Vagina (tissue), 2 donors: ENCODE measurements around the gene LSM4. TPM values are rescaled to one million over a fixed set of nuclear protein-coding genes. Genes with fewer than 3 reads are reported as not detected.
A peak's percentile ranks its signal among the peaks of the same experiment; 100 is the strongest.

ENCODE experiments used
- DNase-seq, 2 donors: peaks; one replicate each; pipeline ENCODE4 v3.0.0-alpha.2; 2017; ENCODE audit errors: extremely low spot score in 2 of 2
- H3K27ac ChIP-seq: fragments of 200-600 bp; sonication (generic); one replicate; pipeline ENCODE4 v1.5.1; 2019
- H3K27me3 ChIP-seq: fragments of 200-600 bp; sonication (generic); one replicate; pipeline ENCODE4 v1.5.1; 2019
- H3K36me3 ChIP-seq, 2 donors: fragments of 200-600 bp; sonication (generic); one replicate each; pipeline ENCODE4 v1.5.1; 2017 to 2019
- H3K4me1 ChIP-seq: fragments of 200-600 bp; sonication (generic); one replicate; pipeline ENCODE4 v1.5.1; 2019
- H3K4me3 ChIP-seq, 2 donors: fragments of 200-600 bp; sonication (generic); 1 replicate in 1 of 2; 2 replicates in 1 of 2; pipeline ENCODE4 v1.5.1; 2016 to 2019
- H3K9me3 ChIP-seq: fragments of 200-600 bp; sonication (generic); one replicate; pipeline ENCODE4 v1.5.1; 2019
- CTCF ChIP-seq, 3 experiments: fragments of 450-650 bp in 2 of 3; fragments of 200-600 bp in 1 of 3; sonication (generic) in 1 of 3; IDR thresholded peaks; one replicate each; pipeline ENCODE4 v1.5.1; 2017 to 2019; ENCODE audit warnings: antibody characterized with exemption in 3 of 3, mild to moderate bottlenecking in 2 of 3, moderate library complexity in 2 of 3
- POLR2A ChIP-seq, 2 donors: fragments of 450-650 bp; IDR thresholded peaks; one replicate each; pipeline ENCODE4 v1.6.1; 2017; ENCODE audit warnings: antibody characterized with exemption in 2 of 2, mild to moderate bottlenecking in 2 of 2, moderate library complexity in 2 of 2
- POLR2AphosphoS5 ChIP-seq, 2 donors: sonication (generic); formaldehyde crosslinking; IDR thresholded peaks; one replicate each; pipeline ENCODE4 v1.9.0; 2017; ENCODE audit warnings: antibody characterized with exemption in 2 of 2, mild to moderate bottlenecking in 2 of 2, low read depth in 1 of 2; ENCODE audit not compliant: insufficient read depth in 1 of 2
- intact Hi-C: fragments of 100-400 bp; cut with DNase I; formaldehyde crosslinking; loops from one replicate; pipeline ENCODE4 v1.15.1; 2023
- total RNA-seq: library from RNA; depleted of rRNA; stranded (reverse); fragments of >200 nt; gene quantifications from one replicate; pipeline ENCODE4 v1.2.3, GENCODE V29; 2016

LSM4 gene
- total RNA-seq, 1 donor from 2014 or later: 54.3 TPM

- intact Hi-C loops: no loop called here
- DNase-seq: no peak
- peak overlapping the region; percentile 33 for H3K27ac ChIP-seq
Measured at GRCh38 chr19:18297308-18297707, 25.6 kb downstream of the LSM4 start.

DNA sequence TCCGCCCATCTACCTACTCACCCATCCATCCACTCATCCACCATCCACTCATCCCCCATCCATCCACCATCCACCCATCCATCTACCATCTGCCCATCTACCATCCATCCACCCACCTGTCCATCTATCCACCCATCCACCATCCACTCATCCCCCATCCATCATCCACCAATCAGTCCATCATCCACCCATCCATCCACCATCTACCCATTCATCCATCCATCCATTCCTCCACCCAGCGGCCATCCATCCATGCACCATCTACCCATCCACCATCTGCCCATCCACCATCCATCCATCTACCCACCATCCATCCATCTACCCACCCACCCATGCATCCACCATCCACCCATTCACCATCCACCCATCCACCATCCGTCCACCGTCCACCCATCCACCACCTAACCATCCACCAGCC lies 27.8 kb downstream of the LSM4 start:
- intact Hi-C loops: no loop called here
- TF ChIP-seq POLR2A (IDR thresholded peaks at IDR 0.05) (no peak), POLR2AphosphoS5 (IDR thresholded peaks at IDR 0.05; ENCODE audit: insufficient read depth in 1 of 2, low read depth in 1 of 2) (no peak), CTCF (IDR thresholded peaks at IDR 0.05) (no peak)
- H3K27me3 ChIP-seq: no peaks in the 10 kb centered on the region
- H3K4me3 ChIP-seq: no peak overlapping the region
- H3K9me3 ChIP-seq: no peaks in the 10 kb centered on the region
- peaks cover 30% of the 10 kb centered on the region for H3K4me1 ChIP-seq
- no peaks in the 10 kb centered on the region for H3K36me3 ChIP-seq
- peak overlapping the region; percentile 99 for H3K27ac ChIP-seq
- no peak for DNase-seq

More at GRCh38 chr19:18297308-18297707, 25.6 kb downstream of the LSM4 start:
- Histone ChIP-seq H3K4me3 (no peak overlapping the region), H3K9me3 (no peaks in the 10 kb centered on the region), H3K36me3 (no peaks in the 10 kb centered on the region), H3K4me1 (peaks cover 31% of the 10 kb centered on the region), H3K27me3 (no peaks in the 10 kb centered on the region)
- TF ChIP-seq POLR2A (IDR thresholded peaks at IDR 0.05) (no peak), POLR2AphosphoS5 (IDR thresholded peaks at IDR 0.05; ENCODE audit: insufficient read depth in 1 of 2, low read depth in 1 of 2) (no peak), CTCF (IDR thresholded peaks at IDR 0.05) (no peak)

DNA sequence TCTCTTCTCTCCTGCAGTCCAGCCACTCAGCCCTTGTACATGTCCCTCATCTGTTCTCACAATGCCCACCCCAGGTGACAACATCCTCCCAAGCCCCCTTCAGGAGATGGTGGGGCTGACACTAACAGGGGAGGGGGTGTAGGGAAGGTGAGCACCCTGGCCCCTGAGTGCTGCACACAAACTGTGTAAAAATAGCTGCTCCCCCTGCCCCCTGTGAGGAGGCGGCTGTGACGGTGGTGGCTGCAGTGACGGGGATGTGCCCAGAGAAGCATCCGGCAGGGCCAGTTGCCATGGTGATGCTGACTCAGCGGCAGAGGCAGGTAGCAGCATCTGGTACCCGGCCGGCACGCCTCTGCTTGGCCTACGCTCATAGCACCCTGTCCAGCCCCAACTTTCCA lies 28.4 kb downstream of the LSM4 start:
- peaks cover 30% of the 10 kb centered on the region for H3K4me1 ChIP-seq
- no peaks in the 10 kb centered on the region for H3K9me3 ChIP-seq
- peak overlapping the region; percentile 99 for H3K27ac ChIP-seq
- DNase-seq: no peak
- intact Hi-C loops: no loop called here
- H3K27me3 ChIP-seq: no peaks in the 10 kb centered on the region
- H3K36me3 ChIP-seq: no peaks in the 10 kb centered on the region
- no peak for TF ChIP-seq POLR2AphosphoS5 (IDR thresholded peaks at IDR 0.05; ENCODE audit: insufficient read depth in 1 of 2, low read depth in 1 of 2)
- TF ChIP-seq POLR2A (IDR thresholded peaks at IDR 0.05): no peak
- no peak for TF ChIP-seq CTCF (IDR thresholded peaks at IDR 0.05)
- H3K4me3 ChIP-seq: no peak overlapping the region

DNA sequence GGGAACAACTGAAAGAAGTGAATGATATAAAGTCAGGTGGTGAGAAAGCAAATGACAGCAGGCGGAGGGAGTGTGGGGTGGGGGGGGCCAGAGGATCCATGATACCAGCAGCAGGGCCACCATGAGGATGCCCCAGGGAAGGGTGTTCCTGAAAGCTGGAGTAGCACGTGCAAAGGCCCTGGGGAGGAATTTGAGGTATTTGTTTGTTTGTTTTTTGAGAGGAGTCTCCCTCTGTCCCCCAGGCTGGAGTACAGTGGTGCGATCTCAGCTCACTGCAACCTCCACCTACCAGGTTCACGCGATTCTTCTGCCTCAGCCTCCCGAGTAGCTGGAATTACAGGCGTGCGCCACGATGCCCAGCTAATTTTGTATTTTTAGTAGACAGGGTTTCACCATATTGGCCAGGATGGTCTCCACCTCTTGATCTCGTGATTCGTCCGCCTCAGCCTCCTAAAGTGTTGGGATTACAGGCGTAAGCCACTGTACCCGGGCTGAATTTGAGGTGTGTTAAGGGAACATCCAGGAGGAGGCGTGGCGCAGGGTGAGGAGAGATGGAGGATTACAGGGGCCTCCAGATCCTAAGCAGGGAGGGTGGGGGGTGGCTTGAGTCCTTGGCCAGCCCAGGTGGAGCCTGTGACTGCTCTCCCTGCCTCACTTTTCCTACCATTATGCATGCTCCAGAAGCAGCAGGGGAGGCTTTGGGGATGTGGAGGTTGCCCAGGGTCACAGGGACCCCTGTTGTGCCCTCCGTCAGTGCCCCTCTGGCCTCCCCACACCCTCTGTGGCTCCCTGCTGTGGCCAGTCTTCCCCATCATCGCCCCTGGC lies 29.0 kb downstream of the LSM4 start:
- Histone ChIP-seq H3K27ac (peak overlapping the region; percentile 99), H3K4me3 (peak overlapping the region; percentile 62 to 68), H3K27me3 (no peaks in the 10 kb centered on the region), H3K9me3 (no peaks in the 10 kb centered on the region), H3K4me1 (peaks cover 30% of the 10 kb centered on the region), H3K36me3 (no peaks in the 10 kb centered on the region)
- TF ChIP-seq CTCF (IDR thresholded peaks at IDR 0.05) (no peak), POLR2AphosphoS5 (IDR thresholded peaks at IDR 0.05; ENCODE audit: insufficient read depth in 1 of 2, low read depth in 1 of 2) (no peak), POLR2A (IDR thresholded peaks at IDR 0.05) (no peak)
- intact Hi-C loops: no loop called here
- DNase-seq: no peak
